ENCODE data around the gene PUS1. TPM values are rescaled to one million over a fixed set of nuclear protein-coding genes. Genes with fewer than 3 reads are reported as not detected.
A peak's percentile ranks its signal among the peaks of the same experiment; 100 is the strongest.

The PUS1 gene
- total and polyA plus RNA-seq, 7 experiments from 2014 or later = 15.0 to 54.9 (median 37.1) TPM

- H3K4me1 ChIP-seq (ENCODE audit: control insufficient read depth in 2 of 2, insufficient read depth in 2 of 2, low read length in 2 of 2) = no peaks in the 10 kb centered on the region
- intact Hi-C loops (cut with micrococcal nuclease) = no loop called here
- H3K4me3 ChIP-seq (ENCODE audit: low read length) = no peak overlapping the region
- H3K27ac ChIP-seq (ENCODE audit: low read depth, low read length) = no peak overlapping the region
- H3K27ac Mint-ChIP-seq = no peak overlapping the region
- H3K27me3 ChIP-seq (ENCODE audit: control insufficient read depth in 2 of 2, insufficient read depth in 2 of 2, low read length in 2 of 2) = no peaks in the 10 kb centered on the region
- H3K36me3 ChIP-seq (ENCODE audit: control insufficient read depth in 2 of 3, insufficient read depth in 3 of 3, low read length in 3 of 3) = peaks cover 0 to 82% (median 0%) of the 10 kb centered on the region in 3 experiments
- no peaks in the 10 kb centered on the region for H3K4me1 Mint-ChIP-seq
- no peaks in the 10 kb centered on the region for H3K9me3 Mint-ChIP-seq
- no peak for DNase-seq
- no peak overlapping the region for H3K4me3 Mint-ChIP-seq
- peaks cover 0 to 3% (median 0%) of the 10 kb centered on the region in 5 donors for H3K36me3 Mint-ChIP-seq
- ChIA-PET CTCF (no interaction called here), POLR2A (no interaction called here)
- no peaks in the 10 kb centered on the region for H3K9me3 ChIP-seq (ENCODE audit: control insufficient read depth in 2 of 3, low read length in 3 of 3)
- no peaks in the 10 kb centered on the region for H3K27me3 Mint-ChIP-seq
- ATAC-seq = no peak
Measured at GRCh38 chr12:131911028-131911650, 17.9 kb upstream of the PUS1 start.

- no peak overlapping the region for H3K4me3 ChIP-seq (ENCODE audit: low read length)
- H3K4me1 ChIP-seq (ENCODE audit: control insufficient read depth in 2 of 2, insufficient read depth in 2 of 2, low read length in 2 of 2) = no peaks in the 10 kb centered on the region
- no peaks in the 10 kb centered on the region for H3K9me3 Mint-ChIP-seq
- H3K27ac ChIP-seq (ENCODE audit: low read depth, low read length) = no peak overlapping the region
- peaks cover 0 to 3% (median 0%) of the 10 kb centered on the region in 5 donors for H3K36me3 Mint-ChIP-seq
- H3K27me3 ChIP-seq (ENCODE audit: control insufficient read depth in 2 of 2, insufficient read depth in 2 of 2, low read length in 2 of 2) = no peaks in the 10 kb centered on the region
- ChIA-PET CTCF (no interaction called here), POLR2A (no interaction called here)
- intact Hi-C loops (cut with micrococcal nuclease) = no loop called here
- DNase-seq (no peak), ATAC-seq (no peak)
- H3K4me1 Mint-ChIP-seq = no peaks in the 10 kb centered on the region
- no peaks in the 10 kb centered on the region for H3K9me3 ChIP-seq (ENCODE audit: control insufficient read depth in 2 of 3, low read length in 3 of 3)
- H3K4me3 Mint-ChIP-seq = no peak overlapping the region
- no peak overlapping the region for H3K27ac Mint-ChIP-seq
- no peaks in the 10 kb centered on the region for H3K27me3 Mint-ChIP-seq
- peaks cover 0 to 83% (median 0%) of the 10 kb centered on the region in 3 experiments for H3K36me3 ChIP-seq (ENCODE audit: control insufficient read depth in 2 of 3, insufficient read depth in 3 of 3, low read length in 3 of 3)
Measured at GRCh38 chr12:131911851-131912477, 17.1 kb upstream of the PUS1 start.

- POLR2A ChIA-PET = no interaction called here
- Mint-ChIP-seq H3K4me3 (no peak overlapping the region), H3K27me3 (no peaks in the 10 kb centered on the region), H3K27ac (peak overlapping the region in 1 of 9 donors; percentile 58), H3K36me3 (peaks cover 0 to 3% (median 0%) of the 10 kb centered on the region in 5 donors), H3K9me3 (no peaks in the 10 kb centered on the region), H3K4me1 (no peaks in the 10 kb centered on the region)
- H3K27ac ChIP-seq (ENCODE audit: low read depth, low read length) = no peak overlapping the region
- no peak for ATAC-seq
- no peaks in the 10 kb centered on the region for H3K9me3 ChIP-seq (ENCODE audit: control insufficient read depth in 2 of 3, low read length in 3 of 3)
- H3K4me3 ChIP-seq (ENCODE audit: low read length) = no peak overlapping the region
- no peaks in the 10 kb centered on the region for H3K27me3 ChIP-seq (ENCODE audit: control insufficient read depth in 2 of 2, insufficient read depth in 2 of 2, low read length in 2 of 2)
- H3K4me1 ChIP-seq (ENCODE audit: control insufficient read depth in 2 of 2, insufficient read depth in 2 of 2, low read length in 2 of 2) = no peaks in the 10 kb centered on the region
- intact Hi-C loops (cut with micrococcal nuclease) = no loop called here
- no peak for DNase-seq
- peaks cover 0 to 87% (median 0%) of the 10 kb centered on the region in 3 experiments for H3K36me3 ChIP-seq (ENCODE audit: control insufficient read depth in 2 of 3, insufficient read depth in 3 of 3, low read length in 3 of 3)
- CTCF ChIA-PET = no interaction called here
Measured at GRCh38 chr12:131912518-131913274, 16.4 kb upstream of the PUS1 start.

- ChIA-PET POLR2A (no interaction called here), CTCF (no interaction called here)
- Mint-ChIP-seq H3K27me3 (no peaks in the 10 kb centered on the region), H3K27ac (no peak overlapping the region), H3K36me3 (peaks cover 0 to 3% (median 0%) of the 10 kb centered on the region in 5 donors), H3K4me3 (no peak overlapping the region), H3K4me1 (no peaks in the 10 kb centered on the region), H3K9me3 (no peaks in the 10 kb centered on the region)
- Histone ChIP-seq H3K27ac (ENCODE audit: low read depth, low read length) (no peak overlapping the region), H3K36me3 (ENCODE audit: control insufficient read depth in 2 of 3, insufficient read depth in 3 of 3, low read length in 3 of 3) (peaks cover 0 to 89% (median 0%) of the 10 kb centered on the region in 3 experiments), H3K4me1 (ENCODE audit: control insufficient read depth in 2 of 2, insufficient read depth in 2 of 2, low read length in 2 of 2) (no peaks in the 10 kb centered on the region), H3K4me3 (ENCODE audit: low read length) (no peak overlapping the region), H3K27me3 (ENCODE audit: control insufficient read depth in 2 of 2, insufficient read depth in 2 of 2, low read length in 2 of 2) (no peaks in the 10 kb centered on the region), H3K9me3 (ENCODE audit: control insufficient read depth in 2 of 3, low read length in 3 of 3) (no peaks in the 10 kb centered on the region)
- DNase-seq (no peak), ATAC-seq (no peak)
- intact Hi-C loops (cut with micrococcal nuclease) = no loop called here
Measured at GRCh38 chr12:131913666-131914065, 15.4 kb upstream of the PUS1 start.

- H3K4me1 ChIP-seq (ENCODE audit: control insufficient read depth in 2 of 2, insufficient read depth in 2 of 2, low read length in 2 of 2) = no peaks in the 10 kb centered on the region
- H3K27me3 Mint-ChIP-seq = no peaks in the 10 kb centered on the region
- intact Hi-C loops (cut with micrococcal nuclease) = no loop called here
- H3K9me3 Mint-ChIP-seq = no peaks in the 10 kb centered on the region
- H3K4me3 ChIP-seq (ENCODE audit: low read length) = no peak overlapping the region
- DNase-seq (no peak), ATAC-seq (no peak)
- no peak overlapping the region for H3K27ac Mint-ChIP-seq
- H3K4me1 Mint-ChIP-seq = no peaks in the 10 kb centered on the region
- POLR2A ChIA-PET = no interaction called here
- H3K9me3 ChIP-seq (ENCODE audit: control insufficient read depth in 2 of 3, low read length in 3 of 3) = no peaks in the 10 kb centered on the region
- H3K36me3 ChIP-seq (ENCODE audit: control insufficient read depth in 2 of 3, insufficient read depth in 3 of 3, low read length in 3 of 3) = peaks cover 0 to 90% (median 0%) of the 10 kb centered on the region in 3 experiments
- H3K27me3 ChIP-seq (ENCODE audit: control insufficient read depth in 2 of 2, insufficient read depth in 2 of 2, low read length in 2 of 2) = no peaks in the 10 kb centered on the region
- CTCF ChIA-PET = no interaction called here
- no peak overlapping the region for H3K4me3 Mint-ChIP-seq
- H3K36me3 Mint-ChIP-seq = peaks cover 0 to 3% (median 0%) of the 10 kb centered on the region in 5 donors
- no peak overlapping the region for H3K27ac ChIP-seq (ENCODE audit: low read depth, low read length)
Measured at GRCh38 chr12:131914179-131914702, 14.8 kb upstream of the PUS1 start.

GRCh38 chr12:131915000-131915689 lies 13.9 kb upstream of the PUS1 start:
- Mint-ChIP-seq H3K9me3 (no peaks in the 10 kb centered on the region), H3K27me3 (no peaks in the 10 kb centered on the region), H3K36me3 (peaks cover 0 to 3% (median 0%) of the 10 kb centered on the region in 5 donors), H3K4me3 (no peak overlapping the region), H3K27ac (no peak overlapping the region), H3K4me1 (no peaks in the 10 kb centered on the region)
- CTCF ChIA-PET = no interaction called here
- POLR2A ChIA-PET = no interaction called here
- Histone ChIP-seq H3K9me3 (ENCODE audit: control insufficient read depth in 2 of 3, low read length in 3 of 3) (no peaks in the 10 kb centered on the region), H3K27me3 (ENCODE audit: control insufficient read depth in 2 of 2, insufficient read depth in 2 of 2, low read length in 2 of 2) (no peaks in the 10 kb centered on the region), H3K36me3 (ENCODE audit: control insufficient read depth in 2 of 3, insufficient read depth in 3 of 3, low read length in 3 of 3) (peaks cover 0 to 90% (median 0%) of the 10 kb centered on the region in 3 experiments), H3K27ac (ENCODE audit: low read depth, low read length) (no peak overlapping the region), H3K4me3 (ENCODE audit: low read length) (no peak overlapping the region), H3K4me1 (ENCODE audit: control insufficient read depth in 2 of 2, insufficient read depth in 2 of 2, low read length in 2 of 2) (no peaks in the 10 kb centered on the region)
- intact Hi-C loops (cut with micrococcal nuclease) = no loop called here
- DNase-seq = no peak
- no peak for ATAC-seq
